Activated naive CD4-positive, alpha-beta T cell treated with anti-CD3 and anti-CD28 coated beads, Interleukin-2, amount 50 U/mL, for 24 hours (primary cell): ENCODE results near the gene TLE4.

Experiments
- H3K27ac Mint-ChIP-seq: one replicate; pipeline ENCODE4 v1.8.0; 2021; ENCODE audit warnings: mild to moderate bottlenecking, mixed read lengths
- H3K27me3 Mint-ChIP-seq: one replicate; pipeline ENCODE4 v1.8.0; 2021; ENCODE audit warnings: mixed read lengths
- H3K36me3 Mint-ChIP-seq: one replicate; pipeline ENCODE4 v1.8.0; 2021; ENCODE audit warnings: mixed read lengths
- H3K4me1 Mint-ChIP-seq: one replicate; pipeline ENCODE4 v1.8.0; 2021; ENCODE audit warnings: mixed read lengths
- H3K4me3 Mint-ChIP-seq: one replicate; pipeline ENCODE4 v1.8.0; 2021; ENCODE audit warnings: mild to moderate bottlenecking, mixed read lengths
- H3K9me3 Mint-ChIP-seq: one replicate; pipeline ENCODE4 v1.8.0; 2021; ENCODE audit warnings: mixed read lengths

TLE4 gene

GRCh38 chr9:79610019-79610631 lies 38.4 kb downstream of the TLE4 start:
- Mint-ChIP-seq H3K27ac (no peak overlapping the region), H3K9me3 (peaks cover 5% of the 10 kb centered on the region), H3K27me3 (no peaks in the 10 kb centered on the region), H3K36me3 (peaks cover 12% of the 10 kb centered on the region), H3K4me3 (no peak overlapping the region), H3K4me1 (peaks cover 73% of the 10 kb centered on the region)

GRCh38 chr9:79610791-79611614 lies 39.2 kb downstream of the TLE4 start:
- peaks cover 5% of the 10 kb centered on the region for H3K9me3 Mint-ChIP-seq
- no peak overlapping the region for H3K4me3 Mint-ChIP-seq
- peak overlapping the region; percentile 30 for H3K27ac Mint-ChIP-seq
- H3K4me1 Mint-ChIP-seq, result peaks cover 76% of the 10 kb centered on the region
- no peaks in the 10 kb centered on the region for H3K27me3 Mint-ChIP-seq
- peaks cover 12% of the 10 kb centered on the region for H3K36me3 Mint-ChIP-seq

GRCh38 chr9:79613145-79613544 lies 41.4 kb downstream of the TLE4 start:
- Mint-ChIP-seq H3K27ac (no peak overlapping the region), H3K27me3 (no peaks in the 10 kb centered on the region), H3K4me3 (no peak overlapping the region), H3K36me3 (peaks cover 7% of the 10 kb centered on the region), H3K9me3 (no peaks in the 10 kb centered on the region), H3K4me1 (peaks cover 79% of the 10 kb centered on the region)

GRCh38 chr9:79615038-79615437 lies 43.3 kb downstream of the TLE4 start:
- Mint-ChIP-seq H3K27ac (no peak overlapping the region), H3K4me3 (no peak overlapping the region), H3K36me3 (peaks cover 9% of the 10 kb centered on the region), H3K4me1 (peaks cover 79% of the 10 kb centered on the region), H3K9me3 (no peaks in the 10 kb centered on the region), H3K27me3 (no peaks in the 10 kb centered on the region)

- H3K4me1 Mint-ChIP-seq, result peaks cover 77% of the 10 kb centered on the region
- H3K4me3 Mint-ChIP-seq, result no peak overlapping the region
- H3K36me3 Mint-ChIP-seq, result peaks cover 10% of the 10 kb centered on the region
- H3K27ac Mint-ChIP-seq, result no peak overlapping the region
- H3K9me3 Mint-ChIP-seq, result no peaks in the 10 kb centered on the region
- H3K27me3 Mint-ChIP-seq, result no peaks in the 10 kb centered on the region
Observed at GRCh38 chr9:79616013-79616412, 44.2 kb downstream of the TLE4 start.

- no peak overlapping the region for H3K4me3 Mint-ChIP-seq
- peaks cover 79% of the 10 kb centered on the region for H3K4me1 Mint-ChIP-seq
- peaks cover 10% of the 10 kb centered on the region for H3K36me3 Mint-ChIP-seq
- no peaks in the 10 kb centered on the region for H3K27me3 Mint-ChIP-seq
- H3K27ac Mint-ChIP-seq, result no peak overlapping the region
- H3K9me3 Mint-ChIP-seq, result no peaks in the 10 kb centered on the region
Observed at GRCh38 chr9:79616971-79617370, 45.2 kb downstream of the TLE4 start.

GRCh38 chr9:79617395-79617794 lies 45.6 kb downstream of the TLE4 start:
- Mint-ChIP-seq H3K36me3 (peaks cover 10% of the 10 kb centered on the region), H3K27ac (no peak overlapping the region), H3K4me1 (peaks cover 79% of the 10 kb centered on the region), H3K27me3 (no peaks in the 10 kb centered on the region), H3K9me3 (no peaks in the 10 kb centered on the region), H3K4me3 (no peak overlapping the region)

GRCh38 chr9:79619930-79620329 lies 48.2 kb downstream of the TLE4 start:
- peaks cover 75% of the 10 kb centered on the region for H3K4me1 Mint-ChIP-seq
- peaks cover 11% of the 10 kb centered on the region for H3K36me3 Mint-ChIP-seq
- H3K9me3 Mint-ChIP-seq, result no peaks in the 10 kb centered on the region
- no peak overlapping the region for H3K4me3 Mint-ChIP-seq
- H3K27me3 Mint-ChIP-seq, result no peaks in the 10 kb centered on the region
- no peak overlapping the region for H3K27ac Mint-ChIP-seq

GRCh38 chr9:79621916-79622575 lies 50.3 kb downstream of the TLE4 start:
- Mint-ChIP-seq H3K4me3 (no peak overlapping the region), H3K27ac (peak overlapping the region; percentile 27), H3K27me3 (no peaks in the 10 kb centered on the region)

GRCh38 chr9:79623799-79624721 lies 52.3 kb downstream of the TLE4 start:
- Mint-ChIP-seq H3K27ac (peak overlapping the region; percentile 86), H3K4me1 (peaks cover 64% of the 10 kb centered on the region), H3K36me3 (peaks cover 19% of the 10 kb centered on the region), H3K4me3 (peak overlapping the region; percentile 9), H3K9me3 (no peaks in the 10 kb centered on the region), H3K27me3 (no peaks in the 10 kb centered on the region)

More at GRCh38 chr9:79621916-79622575, 50.3 kb downstream of the TLE4 start:
- Mint-ChIP-seq H3K4me1 (peaks cover 62% of the 10 kb centered on the region), H3K9me3 (no peaks in the 10 kb centered on the region), H3K36me3 (peaks cover 7% of the 10 kb centered on the region)

- Mint-ChIP-seq H3K4me1 (peaks cover 66% of the 10 kb centered on the region), H3K9me3 (no peaks in the 10 kb centered on the region), H3K4me3 (no peak overlapping the region), H3K27ac (no peak overlapping the region), H3K36me3 (peaks cover 14% of the 10 kb centered on the region), H3K27me3 (no peaks in the 10 kb centered on the region)
Observed at GRCh38 chr9:79629721-79630120, 58.0 kb downstream of the TLE4 start.

- no peaks in the 10 kb centered on the region for H3K9me3 Mint-ChIP-seq
- H3K36me3 Mint-ChIP-seq, result peaks cover 14% of the 10 kb centered on the region
- H3K4me3 Mint-ChIP-seq, result peak overlapping the region; percentile 30
- no peak overlapping the region for H3K27ac Mint-ChIP-seq
- H3K4me1 Mint-ChIP-seq, result peaks cover 71% of the 10 kb centered on the region
- no peaks in the 10 kb centered on the region for H3K27me3 Mint-ChIP-seq
Observed at GRCh38 chr9:79630521-79631403, 59.0 kb downstream of the TLE4 start.

GRCh38 chr9:79632060-79632459 lies 60.3 kb downstream of the TLE4 start:
- Mint-ChIP-seq H3K4me3 (no peak overlapping the region), H3K27me3 (no peaks in the 10 kb centered on the region), H3K4me1 (peaks cover 79% of the 10 kb centered on the region), H3K27ac (peak overlapping the region; percentile 65), H3K36me3 (peaks cover 20% of the 10 kb centered on the region), H3K9me3 (no peaks in the 10 kb centered on the region)

- Mint-ChIP-seq H3K27ac (no peak overlapping the region), H3K4me1 (peaks cover 81% of the 10 kb centered on the region), H3K4me3 (no peak overlapping the region)
Observed at GRCh38 chr9:79632705-79633104, 60.9 kb downstream of the TLE4 start.

More at GRCh38 chr9:79632705-79633104, 60.9 kb downstream of the TLE4 start:
- Mint-ChIP-seq H3K27me3 (no peaks in the 10 kb centered on the region), H3K36me3 (peaks cover 20% of the 10 kb centered on the region), H3K9me3 (no peaks in the 10 kb centered on the region)
